Upper lobe of left lung (tissue), 6 donors: ENCODE measurements around the gene PSORS1C2. TPM values are rescaled to one million over a fixed set of nuclear protein-coding genes. Genes with fewer than 3 reads are reported as not detected.

ENCODE experiments used
- ATAC-seq, 2 donors: fragments of 200-7000 bp; cut with Tn5 transposase; one replicate each; pipeline ENCODE4 v1.9.1; 2022; ENCODE audit warnings: mild to moderate bottlenecking in 2 of 2, moderate library complexity in 2 of 2; ENCODE audit not compliant: low FRiP score in 2 of 2
- DNase-seq, 2 donors: peaks; one replicate each; pipeline ENCODE4 v3.0.0-alpha.2; 2019 to 2020
- H3K27ac ChIP-seq, 4 donors: fragments of 200-600 bp; sonication (generic); one replicate each; pipeline ENCODE4 v1.5.1; 2016 to 2019
- H3K27me3 ChIP-seq, 4 donors: fragments of 200-600 bp; sonication (generic); one replicate each; pipeline ENCODE4 v1.5.1; 2017 to 2019
- H3K36me3 ChIP-seq, 4 donors: fragments of 200-600 bp; sonication (generic); one replicate each; pipeline ENCODE4 v1.5.1; 2016 to 2019
- H3K4me1 ChIP-seq, 4 donors: fragments of 200-600 bp; sonication (generic); one replicate each; pipeline ENCODE4 v1.5.1; 2018 to 2019
- H3K4me3 ChIP-seq, 4 donors: fragments of 200-600 bp; sonication (generic); one replicate each; pipeline ENCODE4 v1.5.1; 2017 to 2019; ENCODE audit warnings: mild to moderate bottlenecking in 2 of 4, moderate library complexity in 1 of 4
- H3K9me3 ChIP-seq, 4 donors: fragments of 200-600 bp; sonication (generic); one replicate each; pipeline ENCODE4 v1.5.1; 2018 to 2019
- EP300 ChIP-seq, 4 donors: sonication (generic); formaldehyde crosslinking; IDR thresholded peaks; one replicate each; pipeline ENCODE4 v1.5.1; 2017; ENCODE audit warnings: antibody characterized with exemption in 4 of 4, control low read depth in 2 of 4
- POLR2A ChIP-seq, 4 donors: fragments of 450-650 bp; IDR thresholded peaks; one replicate each; pipeline ENCODE4 v1.5.1; 2016 to 2017; ENCODE audit warnings: antibody characterized with exemption in 4 of 4, mild to moderate bottlenecking in 2 of 4
- POLR2AphosphoS5 ChIP-seq, 2 donors: sonication (generic); formaldehyde crosslinking; IDR thresholded peaks; one replicate each; pipeline ENCODE4 v1.5.1; 2017; ENCODE audit warnings: antibody characterized with exemption in 2 of 2
- WGBS, 2 donors: methylation state at CpG; one replicate each; pipeline ENCODE4 v1.1.5; 2017 to 2018; 5-methylcytosine and 5-hydroxymethylcytosine counted together
- total RNA-seq, 6 donors: library from RNA; depleted of rRNA in 4 of 6; stranded (reverse); fragments of >200 nt in 4 of 6; gene quantifications; one replicate each; pipeline versions ENCODE4 v1.1.0 to v1.2.1, GENCODE V29; 2016 to 2021
- TF ChIP-seq, protein P1 (sequence below), 6 experiments: fragments of 450-650 bp in 4 of 6; fragments of 200-600 bp in 2 of 6; sonication (generic) in 2 of 6; IDR thresholded peaks; one replicate each; pipeline ENCODE4 v1.5.1; 2016 to 2019; ENCODE audit warnings: antibody characterized with exemption in 6 of 6
- donor health status: DM: no; HTN: no; CAD: no; lungs with moderate emphysema.
- donor health status: DM: no; HTN: yes; CAD: no; lungs with severe emphysema.

Gene PSORS1C2
- total RNA-seq, 6 donors from 2014 or later: not detected

GRCh38 chr6:31131595-31131994, 7.3 kb downstream of the PSORS1C2 start:
- Histone ChIP-seq H3K4me3 (no peak overlapping the region), H3K36me3 (no peaks in the 10 kb centered on the region), H3K9me3 (no peaks in the 10 kb centered on the region), H3K27me3 (no peaks in the 10 kb centered on the region), H3K4me1 (peaks cover 0 to 3% (median 0%) of the 10 kb centered on the region in 4 donors), H3K27ac (no peak overlapping the region)
- ATAC-seq (no peak), DNase-seq (no peak)
- no peak for TF ChIP-seq POLR2A (IDR thresholded peaks at IDR 0.05)
- no peak for TF ChIP-seq POLR2AphosphoS5 (IDR thresholded peaks at IDR 0.05)
- no peak for TF ChIP-seq EP300 (IDR thresholded peaks at IDR 0.05)
- TF ChIP-seq, protein P1, sequence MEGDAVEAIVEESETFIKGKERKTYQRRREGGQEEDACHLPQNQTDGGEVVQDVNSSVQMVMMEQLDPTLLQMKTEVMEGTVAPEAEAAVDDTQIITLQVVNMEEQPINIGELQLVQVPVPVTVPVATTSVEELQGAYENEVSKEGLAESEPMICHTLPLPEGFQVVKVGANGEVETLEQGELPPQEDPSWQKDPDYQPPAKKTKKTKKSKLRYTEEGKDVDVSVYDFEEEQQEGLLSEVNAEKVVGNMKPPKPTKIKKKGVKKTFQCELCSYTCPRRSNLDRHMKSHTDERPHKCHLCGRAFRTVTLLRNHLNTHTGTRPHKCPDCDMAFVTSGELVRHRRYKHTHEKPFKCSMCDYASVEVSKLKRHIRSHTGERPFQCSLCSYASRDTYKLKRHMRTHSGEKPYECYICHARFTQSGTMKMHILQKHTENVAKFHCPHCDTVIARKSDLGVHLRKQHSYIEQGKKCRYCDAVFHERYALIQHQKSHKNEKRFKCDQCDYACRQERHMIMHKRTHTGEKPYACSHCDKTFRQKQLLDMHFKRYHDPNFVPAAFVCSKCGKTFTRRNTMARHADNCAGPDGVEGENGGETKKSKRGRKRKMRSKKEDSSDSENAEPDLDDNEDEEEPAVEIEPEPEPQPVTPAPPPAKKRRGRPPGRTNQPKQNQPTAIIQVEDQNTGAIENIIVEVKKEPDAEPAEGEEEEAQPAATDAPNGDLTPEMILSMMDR (IDR thresholded peaks at IDR 0.05): no peak
- 89% methylated on average over 3 of the region's 3 CpGs for WGBS, 2 donors

DNA sequence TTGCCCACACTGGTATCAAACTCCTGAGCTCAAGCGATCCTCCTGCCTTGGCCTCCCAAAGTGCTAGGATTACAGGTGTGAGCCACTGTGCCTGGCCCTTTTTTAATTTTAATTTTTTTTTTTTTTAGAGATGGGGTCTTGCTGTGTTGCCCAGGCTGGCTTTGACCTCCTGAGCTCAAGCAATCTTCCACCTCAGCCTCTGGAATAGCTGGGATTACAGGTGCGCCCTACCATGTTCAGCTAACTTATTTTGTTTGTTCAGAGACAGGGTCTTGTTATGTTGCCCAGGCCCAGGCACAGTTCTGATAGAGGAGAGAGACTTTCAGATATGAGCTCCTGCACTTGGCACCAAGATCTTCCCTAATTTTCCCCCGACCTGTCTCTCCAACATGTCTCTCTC, 8.1 kb downstream of the PSORS1C2 start:
- Histone ChIP-seq H3K27me3 (no peaks in the 10 kb centered on the region), H3K4me1 (peaks cover 0 to 4% (median 0%) of the 10 kb centered on the region in 4 donors), H3K4me3 (no peak overlapping the region), H3K36me3 (no peaks in the 10 kb centered on the region), H3K9me3 (no peaks in the 10 kb centered on the region), H3K27ac (no peak overlapping the region)
- ATAC-seq (no peak), DNase-seq (no peak)
- 92 to 95% methylated on average over 3 of the region's 3 CpGs for WGBS, 2 donors
- no peak for TF ChIP-seq POLR2A (IDR thresholded peaks at IDR 0.05)

- WGBS, 2 donors: 48 to 67% methylated on average over 4 of the region's 4 CpGs
- no peak for ATAC-seq
- H3K4me3 ChIP-seq: no peak overlapping the region
- peaks cover 0 to 13% (median 6%) of the 10 kb centered on the region in 4 donors for H3K4me1 ChIP-seq
- no peak for DNase-seq
- no peak overlapping the region for H3K27ac ChIP-seq
- no peaks in the 10 kb centered on the region for H3K9me3 ChIP-seq
- TF ChIP-seq EP300 (IDR thresholded peaks at IDR 0.05): no peak
- TF ChIP-seq POLR2AphosphoS5 (IDR thresholded peaks at IDR 0.05): no peak
- TF ChIP-seq POLR2A (IDR thresholded peaks at IDR 0.05): no peak
- TF ChIP-seq, protein P1 (IDR thresholded peaks at IDR 0.05): no peak
- no peaks in the 10 kb centered on the region for H3K36me3 ChIP-seq
- no peaks in the 10 kb centered on the region for H3K27me3 ChIP-seq
These were observed 9.7 kb downstream of the PSORS1C2 start for GRCh38 chr6:31129130-31129529.

DNA sequence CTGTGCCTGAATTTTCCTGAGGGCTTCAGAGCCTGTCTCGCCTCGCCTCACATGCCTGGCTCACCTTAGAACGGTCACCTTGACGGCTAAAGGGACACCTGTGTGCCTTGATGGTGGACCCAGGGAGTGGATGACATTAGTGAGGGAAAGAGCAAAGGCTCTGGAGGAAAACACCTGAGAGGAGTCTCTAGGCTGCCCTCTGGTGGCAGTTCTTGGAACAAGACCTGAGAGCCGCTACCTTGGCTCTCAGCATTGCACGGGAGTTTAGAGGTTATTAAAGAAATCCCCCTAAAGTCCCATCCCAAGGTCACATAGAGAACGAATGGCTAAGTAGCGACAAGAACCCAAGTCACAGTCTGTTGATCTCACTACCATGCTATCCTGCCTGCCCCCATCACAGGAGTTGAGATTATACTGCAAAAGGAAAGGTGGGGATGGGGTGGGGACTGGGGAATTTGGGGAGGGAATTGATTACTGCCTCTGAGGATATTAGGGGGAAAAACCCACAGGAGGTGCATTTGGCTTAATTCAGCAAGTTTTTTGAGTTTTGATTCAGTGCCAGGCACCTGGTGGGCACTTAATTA, 10.7 kb downstream of the PSORS1C2 start:
- ATAC-seq: peak; percentile 53 to 63
- H3K4me3 ChIP-seq: no peak overlapping the region
- TF ChIP-seq, protein P1 (IDR thresholded peaks at IDR 0.05): peak; percentile 60 to 89 (median 68)
- TF ChIP-seq POLR2AphosphoS5 (IDR thresholded peaks at IDR 0.05): no peak
- H3K4me1 ChIP-seq: peaks cover 1 to 13% (median 7%) of the 10 kb centered on the region in 4 donors
- no peaks in the 10 kb centered on the region for H3K36me3 ChIP-seq
- H3K27ac ChIP-seq: no peak overlapping the region
- WGBS, 2 donors: 5 to 8% methylated on average over 8 of the region's 8 CpGs
- peak in 1 of 2 donors; percentile 68 for DNase-seq
- H3K27me3 ChIP-seq: no peaks in the 10 kb centered on the region
- H3K9me3 ChIP-seq: no peaks in the 10 kb centered on the region

- H3K27me3 ChIP-seq: no peaks in the 10 kb centered on the region
- WGBS, 2 donors: 80 to 83% methylated on average over 13 to 16 of the region's 16 CpGs
- ATAC-seq: no peak
- H3K4me1 ChIP-seq: peaks cover 8 to 20% (median 16%) of the 10 kb centered on the region in 4 donors
- H3K36me3 ChIP-seq: no peaks in the 10 kb centered on the region
- H3K9me3 ChIP-seq: no peaks in the 10 kb centered on the region
- H3K27ac ChIP-seq: no peak overlapping the region
- TF ChIP-seq POLR2AphosphoS5 (IDR thresholded peaks at IDR 0.05): no peak
- no peak for TF ChIP-seq POLR2A (IDR thresholded peaks at IDR 0.05)
- no peak for TF ChIP-seq EP300 (IDR thresholded peaks at IDR 0.05)
- no peak overlapping the region for H3K4me3 ChIP-seq
- no peak for DNase-seq
These were observed 12.3 kb downstream of the PSORS1C2 start for GRCh38 chr6:31126396-31127175.
